ENCODE results near the gene NEGR1. TPM values are rescaled to one million over a fixed set of nuclear protein-coding genes. Genes with fewer than 3 reads are reported as not detected.

NEGR1 gene
- total RNA-seq, 4 donors from 2014 or later = 4.1 to 12.4 (median 10.2) TPM

GRCh38 chr1:71393301-71393700, 889.0 kb downstream of the NEGR1 start:
- DNase-seq = no peak
- Histone ChIP-seq H3K4me1 (no peaks in the 10 kb centered on the region), H3K27ac (no peak overlapping the region), H3K9me3 (no peaks in the 10 kb centered on the region), H3K36me3 (no peaks in the 10 kb centered on the region), H3K4me3 (replicated peaks in 1 of 3) (no peak overlapping the region), H3K27me3 (no peaks in the 10 kb centered on the region)
- TF ChIP-seq POLR2A (IDR thresholded peaks at IDR 0.05) (no peak), CTCF (IDR thresholded peaks at IDR 0.05) (no peak)
- intact Hi-C loops (cut with DNase I) = no loop called here

- intact Hi-C loops (cut with DNase I) = no loop called here
- H3K4me1 ChIP-seq = no peaks in the 10 kb centered on the region
- no peak overlapping the region for H3K27ac ChIP-seq
- no peaks in the 10 kb centered on the region for H3K27me3 ChIP-seq
- no peak for TF ChIP-seq CTCF (IDR thresholded peaks at IDR 0.05)
- TF ChIP-seq POLR2A (IDR thresholded peaks at IDR 0.05) = no peak
- H3K9me3 ChIP-seq = no peaks in the 10 kb centered on the region
- 89 to 94% methylated on average over 2 of the region's 2 CpGs for WGBS, 2 donors
- no peak for DNase-seq
- H3K4me3 ChIP-seq (replicated peaks in 1 of 3) = no peak overlapping the region
- no peaks in the 10 kb centered on the region for H3K36me3 ChIP-seq
Measured at GRCh38 chr1:71390518-71390917, 891.8 kb downstream of the NEGR1 start.

GRCh38 chr1:71377886-71378285, 904.5 kb downstream of the NEGR1 start:
- 71 to 88% methylated on average over 3 of the region's 3 CpGs for WGBS, 2 donors
- Histone ChIP-seq H3K36me3 (no peaks in the 10 kb centered on the region), H3K4me1 (no peaks in the 10 kb centered on the region), H3K9me3 (no peaks in the 10 kb centered on the region), H3K4me3 (replicated peaks in 1 of 3) (no peak overlapping the region), H3K27me3 (no peaks in the 10 kb centered on the region), H3K27ac (no peak overlapping the region)
- intact Hi-C loops (cut with DNase I) = no loop called here
- no peak for TF ChIP-seq POLR2A (IDR thresholded peaks at IDR 0.05)
- no peak for TF ChIP-seq CTCF (IDR thresholded peaks at IDR 0.05)
- DNase-seq = no peak

- Histone ChIP-seq H3K36me3 (no peaks in the 10 kb centered on the region), H3K4me3 (replicated peaks in 1 of 3) (no peak overlapping the region), H3K27ac (no peak overlapping the region), H3K9me3 (no peaks in the 10 kb centered on the region), H3K4me1 (no peaks in the 10 kb centered on the region), H3K27me3 (no peaks in the 10 kb centered on the region)
- intact Hi-C loops (cut with DNase I) = no loop called here
- TF ChIP-seq POLR2A (IDR thresholded peaks at IDR 0.05) = no peak
- TF ChIP-seq CTCF (IDR thresholded peaks at IDR 0.05) = no peak
- 93 to 94% methylated on average over 2 of the region's 2 CpGs for WGBS, 2 donors
- no peak for DNase-seq
Measured at GRCh38 chr1:71372496-71372895, 909.8 kb downstream of the NEGR1 start.

- TF ChIP-seq POLR2A (IDR thresholded peaks at IDR 0.05) (no peak), CTCF (IDR thresholded peaks at IDR 0.05) (no peak)
- WGBS, 2 donors = 89 to 98% methylated on average over 1 of the region's 1 CpG
- intact Hi-C loops (cut with DNase I) = no loop called here
Measured at GRCh38 chr1:71371581-71371980, 910.8 kb downstream of the NEGR1 start.

More at GRCh38 chr1:71371581-71371980, 910.8 kb downstream of the NEGR1 start:
- Histone ChIP-seq H3K4me3 (replicated peaks in 1 of 3) (no peak overlapping the region), H3K27me3 (no peaks in the 10 kb centered on the region), H3K36me3 (no peaks in the 10 kb centered on the region), H3K4me1 (no peaks in the 10 kb centered on the region), H3K9me3 (no peaks in the 10 kb centered on the region), H3K27ac (no peak overlapping the region)
- no peak for DNase-seq

Measured in thyroid gland (tissue), 4 donors.